ENCODE measurements around the gene DAP. TPM values are rescaled to one million over a fixed set of nuclear protein-coding genes. Genes with fewer than 3 reads are reported as not detected.

The DAP gene
- polyA plus RNA-seq, 3 donors, result 60.9 to 69.0 (median 62.3) TPM

GRCh38 chr5:10756549-10756948, 4.5 kb downstream of the DAP start:
- TF ChIP-seq CTCF (IDR thresholded peaks at IDR 0.05), result no peak
- Histone ChIP-seq H3K27me3 (ENCODE audit: control insufficient read depth in 2 of 2, insufficient read depth in 2 of 2, low read length in 2 of 2) (no peaks in the 10 kb centered on the region), H4K20me1 (ENCODE audit: insufficient read depth, low read length) (peaks cover 86% of the 10 kb centered on the region), H3K9ac (ENCODE audit: insufficient read depth, low read length, poor library complexity, severe bottlenecking) (no peak overlapping the region), H3K4me1 (ENCODE audit: control insufficient read depth in 1 of 2, insufficient read depth in 2 of 2, low read length in 2 of 2) (peaks cover 20 to 24% of the 10 kb centered on the region in 2 donors), H3K27ac (ENCODE audit: low read depth in 1 of 2, low read length in 2 of 2) (peak overlapping the region in 1 of 2 donors; percentile 3), H3K79me2 (ENCODE audit: insufficient read depth, low read length) (peaks cover 94% of the 10 kb centered on the region), H3K9me3 (replicated peaks in 1 of 2; ENCODE audit: control insufficient read depth in 1 of 2, insufficient read depth in 1 of 2, low read length in 2 of 2) (no peaks in the 10 kb centered on the region), H3K36me3 (replicated peaks in 1 of 2; ENCODE audit: control insufficient read depth in 1 of 2, insufficient read depth in 2 of 2, low read length in 2 of 2) (peaks cover 22 to 61% of the 10 kb centered on the region in 2 donors), H2AFZ (ENCODE audit: insufficient read depth, low read depth, low read length, poor library complexity, severe bottlenecking) (no peak overlapping the region), H3K4me2 (replicated peaks; ENCODE audit: extremely low read depth, low read length, poor library complexity, severe bottlenecking) (no peak overlapping the region), H3K4me3 (replicated peaks in 1 of 3; ENCODE audit: low read depth in 2 of 3, low read length in 3 of 3) (no peak overlapping the region)
- Mint-ChIP-seq H3K36me3 (peaks cover 43 to 58% of the 10 kb centered on the region in 2 donors), H3K9me3 (no peaks in the 10 kb centered on the region), H3K27ac (peak overlapping the region in 1 of 7 donors; percentile 12), H3K4me1 (peaks cover 45% of the 10 kb centered on the region), H3K27me3 (ENCODE audit: low read depth in 3 of 3) (peaks cover 0 to 3% (median 1%) of the 10 kb centered on the region in 3 donors), H3K4me3 (no peak overlapping the region)
- intact Hi-C loops (cut with micrococcal nuclease), result no loop called here
- no CpG with 5 or more reads among the region's 2 CpGs for WGBS (ENCODE audit: insufficient coverage)
- DNase-seq, result no peak

- Histone ChIP-seq H3K27ac (ENCODE audit: low read depth in 1 of 2, low read length in 2 of 2) (no peak overlapping the region), H3K4me3 (replicated peaks in 1 of 3; ENCODE audit: low read depth in 2 of 3, low read length in 3 of 3) (no peak overlapping the region), H2AFZ (ENCODE audit: insufficient read depth, low read depth, low read length, poor library complexity, severe bottlenecking) (no peak overlapping the region), H3K27me3 (ENCODE audit: control insufficient read depth in 2 of 2, insufficient read depth in 2 of 2, low read length in 2 of 2) (no peaks in the 10 kb centered on the region), H3K4me2 (replicated peaks; ENCODE audit: extremely low read depth, low read length, poor library complexity, severe bottlenecking) (no peak overlapping the region), H3K36me3 (replicated peaks in 1 of 2; ENCODE audit: control insufficient read depth in 1 of 2, insufficient read depth in 2 of 2, low read length in 2 of 2) (peaks cover 39 to 95% of the 10 kb centered on the region in 2 donors), H3K79me2 (ENCODE audit: insufficient read depth, low read length) (peaks cover 98% of the 10 kb centered on the region), H3K4me1 (ENCODE audit: control insufficient read depth in 1 of 2, insufficient read depth in 2 of 2, low read length in 2 of 2) (peaks cover 0 to 1% of the 10 kb centered on the region in 2 donors), H4K20me1 (ENCODE audit: insufficient read depth, low read length) (peaks cover 100% of the 10 kb centered on the region), H3K9me3 (replicated peaks in 1 of 2; ENCODE audit: control insufficient read depth in 1 of 2, insufficient read depth in 1 of 2, low read length in 2 of 2) (no peaks in the 10 kb centered on the region), H3K9ac (ENCODE audit: insufficient read depth, low read length, poor library complexity, severe bottlenecking) (no peak overlapping the region)
- intact Hi-C loops (cut with micrococcal nuclease), result no loop called here
- Mint-ChIP-seq H3K36me3 (peaks cover 70 to 82% of the 10 kb centered on the region in 2 donors), H3K4me1 (peaks cover 26% of the 10 kb centered on the region), H3K9me3 (no peaks in the 10 kb centered on the region), H3K27me3 (ENCODE audit: low read depth in 3 of 3) (peaks cover 0 to 2% (median 0%) of the 10 kb centered on the region in 3 donors), H3K27ac (peak overlapping the region in 3 of 7 donors; percentile 14 to 46 (median 37)), H3K4me3 (no peak overlapping the region)
- WGBS (ENCODE audit: insufficient coverage), result 96% methylated on average over 5 of the region's 9 CpGs
- no peak for DNase-seq
- no peak for TF ChIP-seq CTCF (IDR thresholded peaks at IDR 0.05)
Observed at GRCh38 chr5:10753178-10753577, 7.9 kb downstream of the DAP start.
